H1 (cell line): ENCODE results near the gene PTEN. TPM values are rescaled to one million over a fixed set of nuclear protein-coding genes. Genes with fewer than 3 reads are reported as not detected.

Experiments
- CTCF ChIA-PET: fragments of 300-600 bp; sonication (Branson Sonifier 250); formaldehyde crosslinking; loops from one replicate; lab custom pipeline; 2021; ENCODE audit not compliant: partially characterized antibody; lab: Charles Lee
- POLR2A ChIA-PET: fragments of 300-600 bp; sonication (Branson Sonifier 250); formaldehyde crosslinking; loops from one replicate; lab custom pipeline; 2021; ENCODE audit warnings: inconsistent platforms; ENCODE audit not compliant: partially characterized antibody; lab: Charles Lee
- DNase-seq, 2 experiments: peaks; one replicate each; pipeline versions ENCODE4 v3.0.0 to v3.0.0-alpha.2; 2010 to 2022; ENCODE audit warnings: low spot score in 2 of 2, low read depth in 1 of 2, mixed read lengths in 1 of 2
- FAIRE-seq: peaks from 2 replicates; lab custom pipeline; 2011; peaks lifted over from hg19 to GRCh38; lab: Jason Lieb, UNC
- H2AFZ ChIP-seq: 2 replicates; pipeline ENCODE4 v1.8.1; 2012; ENCODE audit warnings: low read length, inconsistent platforms
- H2AK5ac ChIP-seq: 2 replicates; pipeline ENCODE4 v1.6.1; 2013; ENCODE audit warnings: low read depth, low read length
- H2BK120ac ChIP-seq: replicated peaks from 2 replicates; pipeline ENCODE3; 2013; ENCODE audit warnings: low read depth, low read length, inconsistent platforms
- H2BK12ac ChIP-seq: 2 replicates; pipeline ENCODE4 v1.6.1; 2013; ENCODE audit warnings: low read depth, low read length
- H2BK15ac ChIP-seq: 2 replicates; pipeline ENCODE4 v1.6.1; 2013; ENCODE audit warnings: low read length
- H2BK20ac ChIP-seq: 2 replicates; pipeline ENCODE4 v1.6.1; 2013; ENCODE audit warnings: low read length
- H2BK5ac ChIP-seq: 2 replicates; pipeline ENCODE4 v1.6.1; 2013; ENCODE audit warnings: low read depth, low read length
- H3K14ac ChIP-seq: 2 replicates; pipeline ENCODE4 v1.6.1; 2013; ENCODE audit warnings: inconsistent platforms; ENCODE audit not compliant: insufficient read length
- H3K18ac ChIP-seq: 2 replicates; pipeline ENCODE4 v1.6.1; 2013; ENCODE audit warnings: low read length; ENCODE audit errors: extremely low read depth
- H3K23ac ChIP-seq: 2 replicates; pipeline ENCODE4 v1.6.1; 2013; ENCODE audit warnings: inconsistent platforms; ENCODE audit not compliant: insufficient read length
- H3K23me2 ChIP-seq: 2 replicates; pipeline ENCODE4 v1.6.1; 2013; ENCODE audit warnings: low read depth, low read length
- H3K27ac ChIP-seq: 2 replicates; pipeline ENCODE4 v1.6.1; 2011; ENCODE audit warnings: low read depth, low read length, inconsistent platforms
- H3K27me3 ChIP-seq, 4 experiments: replicated peaks in 1 of 4; 1 replicate in 1 of 4; 2 replicates in 3 of 4; pipeline versions ENCODE4 v1.6.1 to v1.8.1; 2011 to 2013; ENCODE audit warnings: low read length in 3 of 4, mild to moderate bottlenecking in 3 of 4, inconsistent platforms in 2 of 4, mixed read lengths in 2 of 4, moderate library complexity in 1 of 4; ENCODE audit not compliant: control insufficient read depth in 3 of 4, insufficient read depth in 3 of 4; ENCODE audit errors: extremely low read depth in 1 of 4
- H3K36me3 ChIP-seq, 4 experiments: 2 replicates each; pipeline versions ENCODE4 v1.6.1 to v1.8.1; 2011 to 2013; ENCODE audit warnings: mild to moderate bottlenecking in 4 of 4, low read length in 3 of 4, moderate library complexity in 2 of 4, control low read depth in 1 of 4, inconsistent platforms in 1 of 4; ENCODE audit not compliant: insufficient read depth in 4 of 4, control insufficient read depth in 2 of 4
- H3K4ac ChIP-seq: replicated peaks from 2 replicates; pipeline ENCODE3; 2013; ENCODE audit warnings: low read length, low read depth, mixed read lengths, inconsistent platforms; ENCODE audit not compliant: insufficient read length
- H3K4me1 ChIP-seq, 4 experiments: replicated peaks in 1 of 4; 1 replicate in 1 of 4; 2 replicates in 3 of 4; pipeline versions ENCODE4 v1.6.1 to v1.8.1; 2011 to 2013; ENCODE audit warnings: low read length in 3 of 4, inconsistent platforms in 2 of 4, mixed read lengths in 1 of 4; ENCODE audit not compliant: insufficient read depth in 4 of 4, control insufficient read depth in 3 of 4
- H3K4me2 ChIP-seq, 2 experiments: 2 replicates each; pipeline versions ENCODE4 v1.6.1 to v1.8.1; 2011 to 2013; ENCODE audit warnings: low read depth in 2 of 2, low read length in 2 of 2, control low read depth in 1 of 2, inconsistent platforms in 1 of 2, mild to moderate bottlenecking in 1 of 2; ENCODE audit not compliant: insufficient read depth in 1 of 2
- H3K4me3 ChIP-seq, 4 experiments: fragments of 200-600, 300-600 bp in 1 of 4; sonication (generic), shearing (Covaris generic), sonication (Bioruptor Twin) in 1 of 4; 2 replicates each; pipeline versions ENCODE4 v1.5.1 to v1.8.1; 2011 to 2016; ENCODE audit warnings: low read length in 4 of 4, low read depth in 3 of 4, control low read depth in 2 of 4, inconsistent platforms in 2 of 4, mild to moderate bottlenecking in 2 of 4, mixed read lengths in 1 of 4, moderate library complexity in 1 of 4; ENCODE audit not compliant: insufficient read depth in 2 of 4; ENCODE audit errors: extremely low read depth in 1 of 4
- H3K56ac ChIP-seq: replicated peaks from 2 replicates; pipeline ENCODE3; 2013; ENCODE audit warnings: low read depth, mild to moderate bottlenecking, mixed read lengths, low read length, inconsistent platforms; ENCODE audit not compliant: insufficient read length
- H3K79me1 ChIP-seq: 2 replicates; pipeline ENCODE4 v1.6.1; 2013; ENCODE audit warnings: low read depth, low read length, control low read depth
- H3K79me2 ChIP-seq, 2 experiments: 2 replicates each; pipeline versions ENCODE4 v1.6.1 to v1.8.1; 2012 to 2013; ENCODE audit warnings: low read length in 2 of 2, mild to moderate bottlenecking in 2 of 2, inconsistent platforms in 1 of 2; ENCODE audit not compliant: insufficient read depth in 2 of 2, control insufficient read depth in 1 of 2
- H3K9ac ChIP-seq, 4 experiments: replicated peaks in 1 of 4; 1 replicate in 1 of 4; 2 replicates in 3 of 4; pipeline versions ENCODE4 v1.6.1 to v1.8.1; 2011 to 2013; ENCODE audit warnings: low read depth in 3 of 4, low read length in 3 of 4, control low read depth in 2 of 4, mild to moderate bottlenecking in 2 of 4, moderate library complexity in 2 of 4, inconsistent platforms in 1 of 4; ENCODE audit errors: extremely low read depth in 1 of 4
- H3K9me3 ChIP-seq, 2 experiments: 2 replicates each; pipeline versions ENCODE4 v1.6.1 to v1.8.1; 2012 to 2013; ENCODE audit warnings: mild to moderate bottlenecking in 2 of 2, moderate library complexity in 2 of 2, control low read depth in 1 of 2, inconsistent platforms in 1 of 2, low read depth in 1 of 2, low read length in 1 of 2, mixed read lengths in 1 of 2; ENCODE audit not compliant: insufficient read depth in 2 of 2
- H4K20me1 ChIP-seq, 2 experiments: replicated peaks in 1 of 2; 2 replicates each; pipeline versions ENCODE3 to v1.8.1; 2011 to 2013; ENCODE audit warnings: inconsistent platforms in 2 of 2, low read length in 2 of 2, mild to moderate bottlenecking in 1 of 2; ENCODE audit not compliant: insufficient read depth in 2 of 2, control insufficient read depth in 1 of 2
- H4K5ac ChIP-seq: 2 replicates; pipeline ENCODE4 v1.6.1; 2013; ENCODE audit warnings: low read length, low read depth, mixed read lengths, inconsistent platforms; ENCODE audit not compliant: insufficient read length
- H4K8ac ChIP-seq: 2 replicates; pipeline ENCODE4 v1.8.0; 2013; ENCODE audit warnings: mild to moderate bottlenecking, moderate library complexity, low read length, inconsistent platforms; ENCODE audit not compliant: insufficient read depth; ENCODE audit errors: extremely low read depth
- H4K91ac ChIP-seq: replicated peaks from 2 replicates; pipeline ENCODE3; 2013; ENCODE audit warnings: low read length, mixed read lengths, inconsistent platforms; ENCODE audit not compliant: insufficient read length
- CHD1 ChIP-seq: IDR thresholded peaks from 2 replicates; pipeline ENCODE4 v1.6.1; 2012; ENCODE audit warnings: low read depth, low read length, improper control_type of control experiment
- MAFK ChIP-seq: IDR thresholded peaks from 2 replicates; pipeline ENCODE4 v1.6.1; 2012; ENCODE audit warnings: low read depth, mild to moderate bottlenecking, improper control_type of control experiment, low read length
- WGBS, 2 experiments: shearing (Covaris generic) in 1 of 2; methylation state at CpG; one replicate each; pipeline versions ENCODE4 v1.1.6 to v1.1.7; 2013 to 2015; ENCODE audit warnings: low lambda C conversion rate in 2 of 2, mixed read lengths in 2 of 2, inconsistent platforms in 1 of 2, low coverage in 1 of 2, missing lambda C conversion rate in 1 of 2; ENCODE audit not compliant: insufficient replicate concordance in 2 of 2, insufficient coverage in 1 of 2, insufficient read length in 1 of 2; ENCODE audit errors: extremely low coverage in 1 of 2, missing lambda C conversion rate in 1 of 2; 5-methylcytosine and 5-hydroxymethylcytosine counted together
- polyA plus RNA-seq, 7 experiments: library from polyadenylated mRNA; depleted of rRNA in 3 of 7; stranded (reverse) in 5 of 7; unstranded in 2 of 7; fragments of >200 nt in 5 of 7; fragments of 200-250 nt in 2 of 7; gene quantifications; 1 replicate in 5 of 7; 2 replicates in 1 of 7; 4 replicates in 1 of 7; pipeline versions ENCODE4 v1.2.1 to v1.2.3, GENCODE V29; 2011 to 2013; ENCODE audit warnings: missing spikeins in 2 of 7, mixed read lengths in 2 of 7
- total RNA-seq: library from RNA; stranded (reverse); fragmentation: NEBNext Ultra II Directional; extraction: Animal tissue kit (Norgen Biotek cat#: 25700); gene quantifications from 2 replicates; pipeline ENCODE4 v1.2.1, GENCODE V29; 2021

The PTEN gene
- total and polyA plus RNA-seq, 2 of the 8 experiments (the other 6 are each of a cell fraction or from before 2014, with no cell fraction given): 6.3 to 48.7 TPM

- no peak overlapping the region for H2AFZ ChIP-seq
- no peak overlapping the region for H3K4me3 ChIP-seq
- H3K27ac ChIP-seq: no peak overlapping the region
- no peak overlapping the region for H3K56ac ChIP-seq
- no peaks in the 10 kb centered on the region for H3K27me3 ChIP-seq
- H2BK120ac ChIP-seq: no peak overlapping the region
- 84% methylated on average over 6 of the region's 9 CpGs; no CpG with 5 or more reads in 1 of the 2 experiments for WGBS, 2 experiments
- H4K20me1 ChIP-seq: peaks cover 0 to 3% of the 10 kb centered on the region in 2 experiments
- H4K91ac ChIP-seq: no peak overlapping the region
- no peak overlapping the region for H4K8ac ChIP-seq
- peaks cover 0 to 2% (median 0%) of the 10 kb centered on the region in 4 experiments; a peak in 1 of 7 replicates for H3K4me1 ChIP-seq
- no peak overlapping the region for H2BK15ac ChIP-seq
- CTCF ChIA-PET: interaction anchor here (0.6 kb wide), 1 partner anchor 104 kb away, joined by 3 read pairs; no protein-coding TSS in a partner anchor
- no peaks in the 10 kb centered on the region for H3K23me2 ChIP-seq
- DNase-seq: no peak
- peaks cover 0 to 11% (median 0%) of the 10 kb centered on the region in 4 experiments; a peak in 1 of 8 replicates for H3K36me3 ChIP-seq
- H2AK5ac ChIP-seq: no peak overlapping the region
- peaks cover 0 to 89% of the 10 kb centered on the region in 2 experiments; a peak in 2 of 4 replicates for H3K79me2 ChIP-seq
- FAIRE-seq: no peak
- H3K14ac ChIP-seq: no peak overlapping the region
- H3K23ac ChIP-seq: no peak overlapping the region
- H3K9ac ChIP-seq: no peak overlapping the region
- no peak overlapping the region for H3K4ac ChIP-seq
- no peaks in the 10 kb centered on the region for H3K9me3 ChIP-seq
- H2BK20ac ChIP-seq: no peak overlapping the region
- H2BK5ac ChIP-seq: no peak overlapping the region
- TF ChIP-seq MAFK (peak; percentile 37; the same call in 1 of the 2 replicates), CHD1 (no peak)
- H2BK12ac ChIP-seq: no peak overlapping the region
- H4K5ac ChIP-seq: no peak overlapping the region
- H3K18ac ChIP-seq: no peak overlapping the region
- POLR2A ChIA-PET: interaction anchor here (1.5 kb wide), 1 partner anchor 17 kb away, joined by 5 read pairs; no protein-coding TSS in a partner anchor
- H3K4me2 ChIP-seq: no peak overlapping the region
- no peaks in the 10 kb centered on the region for H3K79me1 ChIP-seq
Observed at GRCh38 chr10:87878664-87879459, 15.4 kb downstream of the PTEN start.
